ENCODE data around the gene PARD3.

- TF ChIP-seq CTCF (IDR thresholded peaks at IDR 0.05) (no peak), POLR2A (IDR thresholded peaks at IDR 0.05) (no peak)
Observed at GRCh38 chr10:34476608-34477007, 338.5 kb downstream of the PARD3 start.
